Skeletal muscle satellite cell (primary cell): ENCODE results near the gene CCDC80.
A peak's percentile ranks its signal among the peaks of the same experiment; 100 is the strongest.

Experiments used
- H3K27me3 ChIP-seq: 2 replicates; pipeline ENCODE4 v1.7.0; 2013; ENCODE audit warnings: low read length; ENCODE audit not compliant: control insufficient read depth, insufficient read depth
- H3K36me3 ChIP-seq: 2 replicates; pipeline ENCODE4 v1.7.0; 2013; ENCODE audit warnings: mild to moderate bottlenecking, control low read depth, low read length; ENCODE audit not compliant: insufficient read depth
- H3K4me1 ChIP-seq: 2 replicates; pipeline ENCODE4 v1.7.0; 2013; ENCODE audit warnings: low read length; ENCODE audit not compliant: control insufficient read depth, insufficient read depth
- H3K4me2 ChIP-seq: 2 replicates; pipeline ENCODE4 v1.7.0; 2013; ENCODE audit warnings: mild to moderate bottlenecking, low read length
- H3K4me3 ChIP-seq: 2 replicates; pipeline ENCODE4 v1.7.0; 2013; ENCODE audit warnings: low read length
- H3K9ac ChIP-seq: 2 replicates; pipeline ENCODE4 v1.7.0; 2013; ENCODE audit warnings: mild to moderate bottlenecking, low read depth, low read length, moderate library complexity
- H3K9me3 ChIP-seq: replicated peaks from 2 replicates; pipeline ENCODE4 v1.7.0; 2013; ENCODE audit warnings: mild to moderate bottlenecking, control low read depth, low read length

CCDC80 gene

GRCh38 chr3:112642912-112643506 is 2.1 kb upstream of the CCDC80 start:
- peak overlapping the region; percentile 96 for H3K9ac ChIP-seq
- peak overlapping the region; percentile 73 for H3K4me2 ChIP-seq
- peak overlapping the region; percentile 44 for H3K4me3 ChIP-seq
- no peaks in the 10 kb centered on the region for H3K9me3 ChIP-seq
- H3K27me3 ChIP-seq = no peaks in the 10 kb centered on the region
- peaks cover 10% of the 10 kb centered on the region for H3K36me3 ChIP-seq
- H3K4me1 ChIP-seq = peaks cover 66% of the 10 kb centered on the region

- Histone ChIP-seq H3K9me3 (no peaks in the 10 kb centered on the region), H3K27me3 (no peaks in the 10 kb centered on the region), H3K4me2 (peak overlapping the region; percentile 95), H3K9ac (peak overlapping the region; percentile 96), H3K36me3 (peaks cover 13% of the 10 kb centered on the region), H3K4me3 (peak overlapping the region; percentile 81), H3K4me1 (peaks cover 56% of the 10 kb centered on the region)
These were observed 540 bp downstream of the CCDC80 start for GRCh38 chr3:112640276-112640929.

GRCh38 chr3:112639455-112640225 is 1.3 kb downstream of the CCDC80 start:
- peak overlapping the region; percentile 96 for H3K9ac ChIP-seq
- H3K4me1 ChIP-seq = peaks cover 63% of the 10 kb centered on the region
- peaks cover 20% of the 10 kb centered on the region for H3K36me3 ChIP-seq
- no peaks in the 10 kb centered on the region for H3K9me3 ChIP-seq
- peak overlapping the region; percentile 81 for H3K4me3 ChIP-seq
- H3K27me3 ChIP-seq = no peaks in the 10 kb centered on the region
- peak overlapping the region; percentile 95 for H3K4me2 ChIP-seq

GRCh38 chr3:112638327-112639020 is 2.5 kb downstream of the CCDC80 start:
- H3K4me3 ChIP-seq = peak overlapping the region; percentile 81

GRCh38 chr3:112637700-112638099 is 3.2 kb downstream of the CCDC80 start:
- H3K9ac ChIP-seq = peak overlapping the region; percentile 96
- H3K9me3 ChIP-seq = no peaks in the 10 kb centered on the region
- peaks cover 25% of the 10 kb centered on the region for H3K36me3 ChIP-seq
- no peaks in the 10 kb centered on the region for H3K27me3 ChIP-seq
- peak overlapping the region; percentile 81 for H3K4me3 ChIP-seq
- H3K4me1 ChIP-seq = peaks cover 69% of the 10 kb centered on the region
- H3K4me2 ChIP-seq = peak overlapping the region; percentile 95

More at GRCh38 chr3:112638327-112639020, 2.5 kb downstream of the CCDC80 start:
- Histone ChIP-seq H3K4me2 (peak overlapping the region; percentile 95), H3K4me1 (peaks cover 67% of the 10 kb centered on the region), H3K9me3 (no peaks in the 10 kb centered on the region), H3K9ac (peak overlapping the region; percentile 96), H3K27me3 (no peaks in the 10 kb centered on the region), H3K36me3 (peaks cover 24% of the 10 kb centered on the region)

- Histone ChIP-seq H3K36me3 (peaks cover 42% of the 10 kb centered on the region), H3K9ac (peak overlapping the region; percentile 96), H3K4me2 (peak overlapping the region; percentile 95), H3K4me3 (peak overlapping the region; percentile 81), H3K9me3 (no peaks in the 10 kb centered on the region), H3K4me1 (peaks cover 71% of the 10 kb centered on the region), H3K27me3 (no peaks in the 10 kb centered on the region)
These were observed 5.3 kb downstream of the CCDC80 start for GRCh38 chr3:112635674-112636073.

- no peaks in the 10 kb centered on the region for H3K27me3 ChIP-seq
- H3K9ac ChIP-seq = peak overlapping the region; percentile 96
- no peaks in the 10 kb centered on the region for H3K9me3 ChIP-seq
- peaks cover 78% of the 10 kb centered on the region for H3K4me1 ChIP-seq
- H3K36me3 ChIP-seq = peaks cover 49% of the 10 kb centered on the region
- peak overlapping the region; percentile 95 for H3K4me2 ChIP-seq
- H3K4me3 ChIP-seq = peak overlapping the region; percentile 81
These were observed 6.0 kb downstream of the CCDC80 start for GRCh38 chr3:112634786-112635541.

- Histone ChIP-seq H3K9me3 (no peaks in the 10 kb centered on the region), H3K4me2 (peak overlapping the region; percentile 95), H3K4me1 (peaks cover 79% of the 10 kb centered on the region), H3K4me3 (peak overlapping the region; percentile 41), H3K36me3 (peaks cover 47% of the 10 kb centered on the region), H3K9ac (peak overlapping the region; percentile 43), H3K27me3 (no peaks in the 10 kb centered on the region)
These were observed 7.2 kb downstream of the CCDC80 start for GRCh38 chr3:112633757-112634156.

- peaks cover 52% of the 10 kb centered on the region for H3K36me3 ChIP-seq
- no peaks in the 10 kb centered on the region for H3K9me3 ChIP-seq
- H3K4me3 ChIP-seq = peak overlapping the region; percentile 41
- peak overlapping the region; percentile 95 for H3K4me2 ChIP-seq
- peaks cover 77% of the 10 kb centered on the region for H3K4me1 ChIP-seq
- H3K27me3 ChIP-seq = no peaks in the 10 kb centered on the region
- H3K9ac ChIP-seq = peak overlapping the region; percentile 43
These were observed 7.8 kb downstream of the CCDC80 start for GRCh38 chr3:112633191-112633590.

- H3K4me2 ChIP-seq = peak overlapping the region; percentile 95
- H3K27me3 ChIP-seq = no peaks in the 10 kb centered on the region
- H3K9me3 ChIP-seq = no peaks in the 10 kb centered on the region
- H3K4me1 ChIP-seq = peaks cover 75% of the 10 kb centered on the region
- H3K4me3 ChIP-seq = peak overlapping the region; percentile 41
- peaks cover 55% of the 10 kb centered on the region for H3K36me3 ChIP-seq
- H3K9ac ChIP-seq = peak overlapping the region; percentile 43
These were observed 8.3 kb downstream of the CCDC80 start for GRCh38 chr3:112632596-112632995.
